ENCODE measurements around the gene POU6F1. TPM values are rescaled to one million over a fixed set of nuclear protein-coding genes. Genes with fewer than 3 reads are reported as not detected.

The POU6F1 gene
- total and polyA plus RNA-seq, 2 of the 8 experiments (the other 6 are each of a cell fraction or from before 2014, with no cell fraction given): 5.6 to 8.7 TPM

- no peak for DNase-seq (ENCODE audit: low read depth in 1 of 2, low spot score in 2 of 2)
- WGBS, 2 experiments (ENCODE audit: extremely low coverage in 1 of 2, insufficient coverage in 1 of 2, insufficient read length in 1 of 2, insufficient replicate concordance in 2 of 2, low coverage in 1 of 2, low lambda C conversion rate in 2 of 2, missing lambda C conversion rate in 1 of 2): 84% methylated on average over 5 of the region's 5 CpGs; no CpG with 5 or more reads in 1 of the 2 experiments
- Histone ChIP-seq H2AK5ac (ENCODE audit: low read depth, low read length) (no peak overlapping the region), H2BK5ac (ENCODE audit: low read depth, low read length) (no peak overlapping the region), H3K4me3 (ENCODE audit: extremely low read depth in 1 of 4, insufficient read depth in 2 of 4, low read depth in 3 of 4, low read length in 4 of 4) (peak overlapping the region in 1 of 4 experiments; percentile 85; a peak in 1 of 8 replicates), H2BK120ac (replicated peaks; ENCODE audit: low read depth, low read length) (no peak overlapping the region), H3K4me2 (ENCODE audit: insufficient read depth in 1 of 2, low read depth in 2 of 2, low read length in 2 of 2) (peak overlapping the region; percentile 76), H3K9me3 (ENCODE audit: insufficient read depth in 2 of 2, low read depth in 1 of 2, low read length in 1 of 2) (no peaks in the 10 kb centered on the region), H4K8ac (ENCODE audit: extremely low read depth, insufficient read depth, low read length) (no peak overlapping the region), H2BK12ac (ENCODE audit: low read depth, low read length) (no peak overlapping the region), H2AFZ (ENCODE audit: low read length) (no peak overlapping the region), H3K79me1 (ENCODE audit: low read depth, low read length) (no peaks in the 10 kb centered on the region; the same call in 1 of the 2 replicates), H3K14ac (ENCODE audit: insufficient read length) (no peak overlapping the region), H4K91ac (replicated peaks; ENCODE audit: insufficient read length, low read length) (no peak overlapping the region), H3K27me3 (replicated peaks in 1 of 4; ENCODE audit: control insufficient read depth in 3 of 4, extremely low read depth in 1 of 4, insufficient read depth in 3 of 4, low read length in 3 of 4) (no peaks in the 10 kb centered on the region), H3K23ac (ENCODE audit: insufficient read length) (no peak overlapping the region), H4K5ac (ENCODE audit: insufficient read length, low read depth, low read length) (no peak overlapping the region), H3K79me2 (ENCODE audit: control insufficient read depth in 1 of 2, insufficient read depth in 2 of 2, low read length in 2 of 2) (peaks cover 0 to 5% of the 10 kb centered on the region in 2 experiments; a peak in 1 of 4 replicates), H2BK20ac (ENCODE audit: low read length) (no peak overlapping the region), H3K36me3 (ENCODE audit: control insufficient read depth in 2 of 4, insufficient read depth in 4 of 4, low read length in 3 of 4) (no peaks in the 10 kb centered on the region), H3K18ac (ENCODE audit: extremely low read depth, low read length) (no peak overlapping the region), H3K4ac (replicated peaks; ENCODE audit: insufficient read length, low read depth, low read length) (no peak overlapping the region), H3K56ac (replicated peaks; ENCODE audit: insufficient read length, low read depth, low read length) (no peak overlapping the region), H3K9ac (replicated peaks in 1 of 4; ENCODE audit: extremely low read depth in 1 of 4, low read depth in 3 of 4, low read length in 3 of 4) (no peak overlapping the region), H3K23me2 (ENCODE audit: low read depth, low read length) (peaks cover 10% of the 10 kb centered on the region; the same call in 1 of the 2 replicates), H4K20me1 (replicated peaks in 1 of 2; ENCODE audit: control insufficient read depth in 1 of 2, insufficient read depth in 2 of 2, low read length in 2 of 2) (no peaks in the 10 kb centered on the region), H3K4me1 (replicated peaks in 1 of 4; ENCODE audit: control insufficient read depth in 3 of 4, insufficient read depth in 4 of 4, low read length in 3 of 4) (peaks cover 0 to 10% (median 7%) of the 10 kb centered on the region in 4 experiments; a peak in 5 of 7 replicates), H3K27ac (ENCODE audit: low read depth, low read length) (no peak overlapping the region), H2BK15ac (ENCODE audit: low read length) (no peak overlapping the region)
- FAIRE-seq: no peak
- CTCF ChIA-PET (ENCODE audit: partially characterized antibody): interaction anchor here (1.0 to 2.5 kb wide), 6 partner anchors 11 to 122 kb away, joined by 3 to 14 read pairs (median 5); no protein-coding TSS in a partner anchor
- POLR2A ChIA-PET (ENCODE audit: partially characterized antibody): interaction anchor here (1.0 to 2.6 kb wide), 7 partner anchors 11 to 137 kb away, joined by 3 to 22 read pairs (median 11); partner anchors contain the start of genes CSRNP2 and DAZAP2
- TF ChIP-seq GABPA (IDR thresholded peaks at IDR 0.05; ENCODE audit: borderline replicate concordance, insufficient read depth, low read length) (no peak), MAFK (IDR thresholded peaks at IDR 0.05; ENCODE audit: low read depth, low read length) (no peak), CHD1 (IDR thresholded peaks at IDR 0.05; ENCODE audit: low read depth, low read length) (no peak), SUZ12 (IDR thresholded peaks at IDR 0.05; ENCODE audit: low read length) (no peak), CBX5 (IDR thresholded peaks at IDR 0.05; ENCODE audit: low read depth, low read length) (no peak), GTF2F1 (IDR thresholded peaks at IDR 0.05; ENCODE audit: borderline replicate concordance, low read depth, low read length) (no peak), SRF (IDR thresholded peaks at IDR 0.05; ENCODE audit: low read depth, low read length) (no peak), CHD2 (IDR thresholded peaks at IDR 0.05; ENCODE audit: low read length) (no peak)
These were observed 1.5 kb upstream of the POU6F1 start for GRCh38 chr12:51219322-51219721.

Measured in H1 (cell line).